ENCODE results near the gene GJB4.

GJB4 gene

GRCh38 chr1:34778381-34778780, 18.8 kb downstream of the GJB4 start:
- no peak for DNase-seq (ENCODE audit: low read depth)

- DNase-seq (ENCODE audit: low read depth): no peak
These were observed 19.5 kb downstream of the GJB4 start for GRCh38 chr1:34779005-34779404.

DNA sequence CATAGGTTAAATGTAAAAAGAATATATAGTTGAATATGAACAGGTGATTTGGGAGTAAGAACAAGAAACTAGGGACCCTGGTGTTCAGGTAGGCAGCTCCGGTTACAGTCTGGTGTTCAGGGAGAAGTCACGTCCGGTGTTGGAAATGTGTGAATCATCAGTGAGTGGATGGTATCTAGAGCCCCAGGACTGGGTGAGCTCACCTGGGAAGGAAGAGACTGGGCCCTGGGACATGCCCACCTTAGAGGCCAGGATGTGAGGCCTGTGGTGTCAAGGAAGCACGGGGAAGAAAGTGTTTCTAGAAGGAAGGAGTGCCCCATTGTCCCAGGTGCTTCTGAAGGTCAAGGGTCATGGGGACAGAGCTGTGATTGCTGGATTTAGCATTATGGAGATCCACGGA, 20.0 kb downstream of the GJB4 start:
- no peak for DNase-seq (ENCODE audit: low read depth)

GRCh38 chr1:34779962-34780361, 20.4 kb downstream of the GJB4 start:
- no peak for DNase-seq (ENCODE audit: low read depth)

GRCh38 chr1:34780528-34780927, 21.0 kb downstream of the GJB4 start:
- DNase-seq (ENCODE audit: low read depth): no peak

GRCh38 chr1:34781071-34781843, 21.7 kb downstream of the GJB4 start, which contains the start of gene GJB3:
TSS of gene GJB3 (plus strand) at chr1:34781214. CDS start at chr1:34784763, 3,549 bp downstream.
- no peak for DNase-seq (ENCODE audit: low read depth)

GRCh38 chr1:34781844-34782391, 22.4 kb downstream of the GJB4 start:
- DNase-seq (ENCODE audit: low read depth): no peak

DNA sequence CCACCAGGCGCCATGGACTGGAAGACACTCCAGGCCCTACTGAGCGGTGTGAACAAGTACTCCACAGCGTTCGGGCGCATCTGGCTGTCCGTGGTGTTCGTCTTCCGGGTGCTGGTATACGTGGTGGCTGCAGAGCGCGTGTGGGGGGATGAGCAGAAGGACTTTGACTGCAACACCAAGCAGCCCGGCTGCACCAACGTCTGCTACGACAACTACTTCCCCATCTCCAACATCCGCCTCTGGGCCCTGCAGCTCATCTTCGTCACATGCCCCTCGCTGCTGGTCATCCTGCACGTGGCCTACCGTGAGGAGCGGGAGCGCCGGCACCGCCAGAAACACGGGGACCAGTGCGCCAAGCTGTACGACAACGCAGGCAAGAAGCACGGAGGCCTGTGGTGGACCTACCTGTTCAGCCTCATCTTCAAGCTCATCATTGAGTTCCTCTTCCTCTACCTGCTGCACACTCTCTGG, 25.2 kb downstream of the GJB4 start:
- no peak for DNase-seq (ENCODE audit: low read depth)

DNA sequence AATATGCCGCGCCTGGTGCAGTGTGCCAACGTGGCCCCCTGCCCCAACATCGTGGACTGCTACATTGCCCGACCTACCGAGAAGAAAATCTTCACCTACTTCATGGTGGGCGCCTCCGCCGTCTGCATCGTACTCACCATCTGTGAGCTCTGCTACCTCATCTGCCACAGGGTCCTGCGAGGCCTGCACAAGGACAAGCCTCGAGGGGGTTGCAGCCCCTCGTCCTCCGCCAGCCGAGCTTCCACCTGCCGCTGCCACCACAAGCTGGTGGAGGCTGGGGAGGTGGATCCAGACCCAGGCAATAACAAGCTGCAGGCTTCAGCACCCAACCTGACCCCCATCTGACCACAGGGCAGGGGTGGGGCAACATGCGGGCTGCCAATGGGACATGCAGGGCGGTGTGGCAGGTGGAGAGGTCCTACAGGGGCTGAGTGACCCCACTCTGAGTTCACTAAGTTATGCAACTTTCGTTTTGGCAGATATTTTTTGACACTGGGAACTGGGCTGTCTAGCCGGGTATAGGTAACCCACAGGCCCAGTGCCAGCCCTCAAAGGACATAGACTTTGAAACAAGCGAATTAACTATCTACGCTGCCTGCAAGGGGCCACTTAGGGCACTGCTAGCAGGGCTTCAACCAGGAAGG, 25.8 kb downstream of the GJB4 start:
- no peak for DNase-seq (ENCODE audit: low read depth)

- no peak for DNase-seq (ENCODE audit: low read depth)
These were observed 26.4 kb downstream of the GJB4 start for GRCh38 chr1:34785875-34786470.

- DNase-seq (ENCODE audit: low read depth): peak; percentile 78
These were observed 27.2 kb downstream of the GJB4 start for GRCh38 chr1:34786521-34787325.

DNA sequence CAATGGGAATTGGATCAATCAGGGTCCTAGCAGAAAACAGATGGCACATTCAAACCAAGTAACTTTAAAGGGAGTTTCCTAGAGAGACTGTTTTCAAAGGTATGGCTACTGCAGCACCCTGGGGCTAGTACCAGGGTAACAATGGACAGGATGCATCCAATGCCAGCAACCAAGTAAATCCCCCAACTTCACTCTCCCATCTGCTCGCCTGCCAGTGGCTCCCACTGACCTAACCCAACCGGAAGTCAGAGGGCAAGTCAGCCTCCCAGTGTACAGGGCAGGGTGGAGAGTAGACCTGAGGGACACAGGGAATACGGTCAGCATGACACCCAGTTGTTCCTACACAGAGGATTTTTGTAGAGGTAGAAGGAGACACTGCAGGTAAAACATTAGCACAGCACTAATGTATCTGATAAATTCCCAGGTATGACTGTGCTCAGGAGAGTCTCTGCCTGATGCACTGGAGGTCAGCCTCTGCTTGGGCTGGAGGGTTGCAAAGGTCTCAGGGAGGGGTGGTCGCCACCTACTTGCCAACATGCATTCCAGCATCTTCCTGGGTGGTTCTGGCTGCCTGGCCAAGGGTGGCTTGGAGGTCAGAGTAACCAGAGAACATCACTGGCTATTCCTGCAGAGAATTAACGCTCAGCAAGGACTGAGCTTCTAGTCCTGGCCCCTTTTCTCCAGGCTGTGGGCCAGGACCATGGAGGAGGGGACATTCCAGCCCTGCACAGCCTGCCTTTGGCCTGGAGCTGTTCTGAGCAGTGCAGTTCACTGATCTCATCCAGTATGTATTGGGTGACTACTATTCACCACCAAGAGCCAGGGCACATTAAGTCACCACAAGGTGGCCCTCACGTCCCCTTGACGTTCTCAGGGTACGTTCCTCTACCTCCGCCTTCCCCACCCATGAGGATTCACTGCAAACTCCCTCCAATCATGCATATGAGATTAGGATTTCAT, 28.2 kb downstream of the GJB4 start:
- peak; percentile 71 for DNase-seq (ENCODE audit: low read depth)

DNA sequence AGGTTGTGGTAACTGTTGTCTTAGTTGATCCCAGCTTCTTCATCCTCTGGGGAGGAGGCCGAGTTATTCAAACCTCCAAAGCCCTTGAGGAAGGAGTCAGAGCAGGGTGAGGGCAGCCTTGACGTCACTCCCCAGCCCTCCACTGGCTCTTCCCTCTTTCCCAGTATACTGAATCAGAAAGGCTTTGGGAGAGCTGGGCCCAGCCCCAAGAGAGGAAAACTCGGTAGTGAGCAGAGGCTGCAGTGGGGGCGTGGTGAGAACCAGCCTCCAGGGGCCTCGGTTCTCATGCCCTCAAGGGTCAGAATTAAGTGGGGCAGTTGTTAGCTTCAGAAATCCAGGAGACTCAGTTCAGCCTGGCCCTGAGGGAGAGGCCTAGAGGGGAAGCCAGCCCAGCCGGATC, 31.4 kb downstream of the GJB4 start:
- peak; percentile 17 for DNase-seq (ENCODE audit: low read depth)

DNA sequence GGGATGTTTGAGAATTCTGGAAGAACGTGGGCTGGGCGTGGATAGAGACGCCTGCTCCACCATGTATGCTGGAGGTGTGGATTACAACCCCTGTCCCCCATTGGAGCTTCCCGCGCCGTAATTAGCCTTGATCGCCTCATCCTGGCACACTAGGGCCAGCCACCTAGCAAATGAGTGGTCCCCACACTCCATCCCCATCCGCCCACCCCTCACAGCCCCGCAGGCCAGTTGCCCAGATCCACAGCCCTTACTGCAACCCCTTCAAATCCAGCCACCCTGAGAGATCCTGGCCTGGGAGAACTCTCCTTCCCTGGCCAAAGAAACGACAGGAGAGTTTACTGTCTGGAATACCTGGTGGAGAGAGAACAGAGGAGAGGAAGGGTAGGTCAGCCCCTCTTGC, 32.9 kb downstream of the GJB4 start:
- no peak for DNase-seq (ENCODE audit: low read depth)

- no peak for DNase-seq (ENCODE audit: low read depth)
These were observed 33.6 kb downstream of the GJB4 start, which contains the start of gene GJA4 for GRCh38 chr1:34792868-34793727. TSS of gene GJA4 (plus strand) at chr1:34792999. CDS start at chr1:34794214, 1,215 bp downstream.

- DNase-seq (ENCODE audit: low read depth): no peak
These were observed 34.7 kb downstream of the GJB4 start for GRCh38 chr1:34794001-34794789.

DNA sequence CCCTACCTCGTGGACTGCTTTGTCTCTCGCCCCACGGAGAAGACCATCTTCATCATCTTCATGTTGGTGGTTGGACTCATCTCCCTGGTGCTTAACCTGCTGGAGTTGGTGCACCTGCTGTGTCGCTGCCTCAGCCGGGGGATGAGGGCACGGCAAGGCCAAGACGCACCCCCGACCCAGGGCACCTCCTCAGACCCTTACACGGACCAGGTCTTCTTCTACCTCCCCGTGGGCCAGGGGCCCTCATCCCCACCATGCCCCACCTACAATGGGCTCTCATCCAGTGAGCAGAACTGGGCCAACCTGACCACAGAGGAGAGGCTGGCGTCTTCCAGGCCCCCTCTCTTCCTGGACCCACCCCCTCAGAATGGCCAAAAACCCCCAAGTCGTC, 35.2 kb downstream of the GJB4 start:
- no peak for DNase-seq (ENCODE audit: low read depth)

DNA sequence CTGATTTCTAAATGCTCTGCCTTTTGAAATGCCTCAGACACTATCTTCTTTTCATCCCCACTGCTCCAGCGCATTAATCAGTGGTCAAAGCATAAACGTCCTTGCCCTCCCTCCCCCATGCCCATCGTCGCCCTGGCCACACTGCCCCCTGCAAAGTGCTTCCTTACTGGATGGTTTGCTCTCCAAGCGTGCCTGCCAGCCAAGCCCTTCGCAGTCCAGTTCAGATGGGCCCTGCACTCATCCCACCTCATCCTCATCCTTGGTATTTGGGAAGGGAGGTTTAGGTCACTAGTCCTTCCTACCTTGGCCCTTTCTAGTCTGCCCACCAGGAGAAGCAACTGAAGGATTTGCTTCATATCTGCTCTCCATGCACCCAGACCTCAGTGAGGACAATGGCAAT, 36.4 kb downstream of the GJB4 start:
- no peak for DNase-seq (ENCODE audit: low read depth)

GRCh38 chr1:34796990-34797389, 37.5 kb downstream of the GJB4 start:
- DNase-seq (ENCODE audit: low read depth): no peak
